Muscle of back (tissue), 10 donors: Measurements from ENCODE around the gene DUSP8. TPM values are rescaled to one million over a fixed set of nuclear protein-coding genes. Genes with fewer than 3 reads are reported as not detected.

Experiments
- polyA plus RNA-seq, 10 donors: library from polyadenylated mRNA; unstranded; fragments of 120-200 nt; gene quantifications; one replicate each; pipeline ENCODE4 v1.2.1, GENCODE V29; 2013; ENCODE audit not compliant: insufficient read length in 10 of 10

DUSP8 gene
- polyA plus RNA-seq, 10 donors, result 7.9 to 39.8 (median 19.0) TPM

Other genes starting within 250 kb of the DUSP8 start
- 1 to 10 TPM in 8 of 10 donors, under 1 TPM in 2; 0.76 to 2.2 (median 1.4) TPM for gene BRSK2, start 182.3 kb downstream of the DUSP8 start, polyA plus RNA-seq
- gene MOB2, start 85.5 kb downstream of the DUSP8 start, polyA plus RNA-seq, result 10 to 100 TPM; 20.2 to 26.1 (median 22.6) TPM
- gene KRTAP5-1, start 13.0 kb upstream of the DUSP8 start, polyA plus RNA-seq, result 1 to 10 TPM in 5 of 10 donors, under 1 TPM in 5; 0.19 to 1.7 (median 0.89) TPM
- under 1 TPM in 1 of 10 donors, not detected in 9; 0.30 TPM for gene KRTAP5-2, start 26.0 kb upstream of the DUSP8 start, polyA plus RNA-seq
- gene KRTAP5-3, start 36.2 kb upstream of the DUSP8 start, polyA plus RNA-seq, result not detected
- gene KRTAP5-4, start 49.9 kb upstream of the DUSP8 start, polyA plus RNA-seq, result not detected
- gene KRTAP5-5, start 57.5 kb upstream of the DUSP8 start, polyA plus RNA-seq, result not detected
- under 1 TPM in 7 of 10 donors, not detected in 3; 0.37 to 0.96 (median 0.61) TPM for gene KRTAP5-6, start 124.9 kb upstream of the DUSP8 start, polyA plus RNA-seq
- gene IFITM10, start 178.3 kb upstream of the DUSP8 start, polyA plus RNA-seq, result under 1 TPM; 0.09 to 0.97 (median 0.21) TPM
- 100 to 1,000 TPM in 3 of 10 donors, 10 to 100 TPM in 7; 72.0 to 110 (median 89.6) TPM for gene CTSD, start 191.7 kb upstream of the DUSP8 start, polyA plus RNA-seq